Psoas muscle (tissue), 8 donors: ENCODE data around the gene GALNT9. TPM values are rescaled to one million over a fixed set of nuclear protein-coding genes. Genes with fewer than 3 reads are reported as not detected.

Experiments
- ATAC-seq, 4 donors: fragments of 200-7000 bp; cut with Tn5 transposase; one replicate each; pipeline ENCODE4 v1.9.1; 2020; ENCODE audit warnings: moderate library complexity in 3 of 4, mild to moderate bottlenecking in 2 of 4
- DNase-seq, 2 donors: peaks; one replicate each; pipeline ENCODE4 v3.0.0-alpha.2; 2020
- H3K27ac ChIP-seq: fragments of 200-600 bp; one replicate; pipeline ENCODE4 v1.8.0; 2022
- H3K27me3 ChIP-seq, 3 donors: fragments of 200-600 bp in 1 of 3; one replicate each; pipeline versions ENCODE4 v1.6.1 to v1.8.0; 2013 to 2022; ENCODE audit warnings: low read length in 2 of 3, mild to moderate bottlenecking in 2 of 3, moderate library complexity in 1 of 3; ENCODE audit not compliant: insufficient read depth in 3 of 3
- H3K36me3 ChIP-seq, 2 donors: fragments of 200-600 bp in 1 of 2; one replicate each; pipeline versions ENCODE4 v1.6.1 to v1.8.0; 2013 to 2022; ENCODE audit warnings: low read depth in 1 of 2, mild to moderate bottlenecking in 1 of 2, moderate library complexity in 1 of 2; ENCODE audit not compliant: insufficient read depth in 1 of 2
- H3K4me1 ChIP-seq: fragments of 200-600 bp; one replicate; pipeline ENCODE4 v1.8.0; 2022
- H3K4me3 ChIP-seq: fragments of 200-600 bp; one replicate; pipeline ENCODE4 v1.8.0; 2022; ENCODE audit warnings: mild to moderate bottlenecking
- H3K9me3 ChIP-seq: fragments of 200-600 bp; one replicate; pipeline ENCODE4 v1.8.0; 2022
- CTCF ChIP-seq: fragments of 200-600 bp; IDR thresholded peaks from one replicate; pipeline ENCODE4 v1.8.0; 2022; ENCODE audit warnings: antibody characterized with exemption
- whole genome bisulfite sequencing, 3 donors: extraction: QIAGEN DNeasy Blood & Tissue Kit; methylation state at CpG; one replicate each; pipeline versions ENCODE4 v1.1.6 to v1.1.7; 2013; 5-methylcytosine and 5-hydroxymethylcytosine counted together
- intact Hi-C, 2 donors: fragments of 100-400 bp; cut with DNase I; formaldehyde crosslinking; loops; one replicate each; pipeline versions ENCODE4 v1.11.0 to v1.14.2; 2022
- polyA plus RNA-seq, 3 donors: library from polyadenylated mRNA; stranded (reverse); fragments of 200-250 nt; gene quantifications; one replicate each; pipeline ENCODE4 v1.2.3, GENCODE V29; 2013
- total RNA-seq, 4 donors: library from RNA; stranded (reverse); fragmentation: NEBNext Ultra II Directional in 2 of 4; extraction: Animal tissue kit (Norgen Biotek cat#: 25700) in 2 of 4; gene quantifications; one replicate each; pipeline versions ENCODE4 v1.2.1 to v1.2.4, GENCODE V29; 2021 to 2023
- donor health status: healthy with polysubstance abuse.
- donor health status: DM: no; HTN: no; CAD: no; lungs with moderate emphysema.
- donor health status: Bipolar disorder and iron deficiency.
- donor health status: healthy.
- donor health status: DM: yes; HTN: yes; CAD: no.
- donor health status: DM: no; HTN: no; CAD: no.
- donor health status: DM: no; HTN: no; CAD: no.
- donor health status: DM: yes; HTN: yes; CAD: no.

GALNT9 gene
- total and polyA plus RNA-seq, 7 donors = 0.01 to 0.21 (median 0.08) TPM; not detected in 4

DNA sequence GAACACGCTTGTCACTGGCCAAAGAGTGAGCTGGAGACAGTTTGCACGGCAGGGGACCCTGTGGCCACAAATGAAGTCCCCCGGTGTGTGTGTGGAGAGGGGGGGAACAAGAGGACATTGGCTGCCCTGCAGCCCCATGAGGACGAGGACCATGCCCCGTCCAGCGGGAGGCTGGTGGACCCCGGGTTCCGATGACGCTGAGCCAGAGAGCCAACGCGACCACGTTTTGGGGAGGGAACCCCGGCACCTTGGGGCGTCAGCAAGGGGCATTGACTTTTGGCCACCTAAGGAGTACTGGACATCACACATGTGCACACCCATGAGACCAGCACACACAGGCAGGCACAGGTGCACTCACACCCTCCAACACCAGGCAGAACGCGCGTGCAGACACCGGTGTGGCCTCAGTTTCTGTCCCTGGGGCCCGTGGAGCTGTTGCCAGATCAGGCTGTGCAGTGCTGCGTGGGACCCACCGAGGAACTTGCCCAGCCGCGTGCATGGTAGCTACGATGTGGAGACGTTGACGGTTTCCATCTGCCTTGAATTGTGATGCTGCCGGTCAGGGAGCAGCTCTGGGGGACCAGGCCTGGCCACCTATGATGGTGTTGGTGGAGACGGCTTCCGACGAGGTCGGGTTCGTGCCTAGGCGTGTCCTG, 158.6 kb downstream of the GALNT9 start:
- Histone ChIP-seq H3K36me3 (no peaks in the 10 kb centered on the region), H3K4me1 (no peaks in the 10 kb centered on the region), H3K27me3 (peaks cover 0 to 61% (median 15%) of the 10 kb centered on the region in 3 donors), H3K9me3 (no peaks in the 10 kb centered on the region), H3K4me3 (no peak overlapping the region), H3K27ac (no peak overlapping the region)
- 61 to 69% (median 68%) methylated on average over 31 to 33 of the region's 33 CpGs for WGBS, 3 donors
- no peak for TF ChIP-seq CTCF
- intact Hi-C loops = no loop called here
- DNase-seq = peak in 1 of 2 donors; percentile 37
- no peak for ATAC-seq

DNA sequence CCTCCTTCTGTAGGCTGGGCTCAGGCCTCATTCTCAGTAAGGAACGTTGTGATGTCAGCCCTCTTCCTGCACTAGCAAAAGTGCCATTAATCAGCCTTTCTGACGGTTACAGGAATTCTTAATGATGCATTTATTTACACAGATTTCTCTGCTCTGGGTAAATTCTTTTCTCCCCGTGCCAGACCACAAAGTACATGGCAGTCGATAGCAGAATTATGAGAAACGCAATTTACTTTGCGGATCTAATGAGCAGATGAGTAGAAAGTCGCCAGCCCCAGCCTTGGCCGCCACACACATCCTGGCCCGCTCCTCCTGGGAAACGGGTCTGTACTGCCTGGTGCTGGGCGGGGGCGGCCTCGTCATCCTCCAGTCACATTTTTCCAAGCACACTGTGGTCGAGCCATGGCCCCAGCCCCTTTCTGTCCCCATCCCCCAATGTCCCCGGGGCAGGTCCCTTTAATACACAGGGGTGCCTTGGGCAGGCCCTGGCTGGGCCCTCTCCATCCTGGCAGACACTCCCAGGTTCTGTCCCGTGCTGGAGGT, 159.2 kb downstream of the GALNT9 start:
- Histone ChIP-seq H3K27me3 (peaks cover 0 to 55% (median 13%) of the 10 kb centered on the region in 3 donors), H3K9me3 (no peaks in the 10 kb centered on the region), H3K4me3 (no peak overlapping the region), H3K27ac (no peak overlapping the region), H3K36me3 (no peaks in the 10 kb centered on the region), H3K4me1 (no peaks in the 10 kb centered on the region)
- ATAC-seq = no peak
- intact Hi-C loops = no loop called here
- no peak for TF ChIP-seq CTCF
- peak; percentile 26 to 43 for DNase-seq
- 31 to 44% (median 32%) methylated on average over 16 of the region's 16 CpGs for WGBS, 3 donors

GRCh38 chr12:132169376-132169775, 160.0 kb downstream of the GALNT9 start:
- 54 to 59% (median 58%) methylated on average over 12 to 17 of the region's 17 CpGs for WGBS, 3 donors
- DNase-seq = peak; percentile 6 to 35

GRCh38 chr12:132168311-132169031, 160.9 kb downstream of the GALNT9 start:
- H3K27ac ChIP-seq = no peak overlapping the region
- H3K4me3 ChIP-seq = no peak overlapping the region
- WGBS, 3 donors = 74 to 84% (median 81%) methylated on average over 30 to 31 of the region's 31 CpGs
- no peaks in the 10 kb centered on the region for H3K9me3 ChIP-seq
- no peak for ATAC-seq
- TF ChIP-seq CTCF = no peak
- H3K4me1 ChIP-seq = no peaks in the 10 kb centered on the region
- H3K36me3 ChIP-seq = no peaks in the 10 kb centered on the region
- H3K27me3 ChIP-seq = peaks cover 0 to 54% (median 14%) of the 10 kb centered on the region in 3 donors
- DNase-seq = peak; percentile 9 to 42
- intact Hi-C loops = no loop called here

More at GRCh38 chr12:132169376-132169775, 160.0 kb downstream of the GALNT9 start:
- no peak overlapping the region for H3K27ac ChIP-seq
- H3K9me3 ChIP-seq = no peaks in the 10 kb centered on the region
- intact Hi-C loops = no loop called here
- no peak overlapping the region for H3K4me3 ChIP-seq
- no peaks in the 10 kb centered on the region for H3K36me3 ChIP-seq
- ATAC-seq = no peak
- no peaks in the 10 kb centered on the region for H3K4me1 ChIP-seq
- TF ChIP-seq CTCF = no peak
- peaks cover 0 to 50% (median 10%) of the 10 kb centered on the region in 3 donors for H3K27me3 ChIP-seq
